Measurements from ENCODE around the gene SPACA6.
A peak's percentile ranks its signal among the peaks of the same experiment; 100 is the strongest.

SPACA6 gene

DNA sequence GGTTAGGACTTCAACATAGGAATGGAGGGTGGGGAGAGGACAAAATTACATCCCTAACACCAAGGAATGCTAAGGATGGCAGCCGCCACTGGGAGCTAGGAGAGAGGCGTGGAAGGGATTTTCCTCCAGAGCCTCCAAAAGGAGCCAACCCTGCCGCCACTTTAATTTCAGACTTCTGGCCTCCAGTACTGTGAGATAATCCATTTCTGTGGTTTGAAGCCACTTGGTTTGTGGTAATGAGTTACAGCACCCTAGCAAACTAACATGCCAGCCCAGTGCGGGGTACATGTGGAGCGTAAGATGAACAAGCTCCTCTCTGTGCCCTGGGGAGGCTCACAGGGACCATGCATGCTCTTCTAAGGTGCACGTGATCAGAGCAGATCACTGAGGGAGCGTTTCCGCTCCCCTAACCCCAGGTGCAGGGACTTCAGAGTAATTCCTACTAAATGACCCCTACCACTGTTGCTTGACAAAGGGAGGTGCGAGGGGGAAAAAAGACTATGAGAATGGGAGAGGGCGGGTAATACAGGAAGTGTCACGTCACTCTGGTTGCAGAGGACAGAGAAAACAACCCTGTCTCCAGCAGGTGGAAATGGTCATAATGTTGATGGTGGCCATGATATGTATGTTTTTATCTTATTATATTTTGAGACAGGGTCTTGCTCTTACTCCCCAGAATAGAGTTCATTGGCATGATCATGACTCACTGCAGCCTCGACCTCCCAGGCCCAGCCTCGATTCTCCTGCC lies 46.5 kb downstream of the SPACA6 start:
- DNase-seq: no peak

DNA sequence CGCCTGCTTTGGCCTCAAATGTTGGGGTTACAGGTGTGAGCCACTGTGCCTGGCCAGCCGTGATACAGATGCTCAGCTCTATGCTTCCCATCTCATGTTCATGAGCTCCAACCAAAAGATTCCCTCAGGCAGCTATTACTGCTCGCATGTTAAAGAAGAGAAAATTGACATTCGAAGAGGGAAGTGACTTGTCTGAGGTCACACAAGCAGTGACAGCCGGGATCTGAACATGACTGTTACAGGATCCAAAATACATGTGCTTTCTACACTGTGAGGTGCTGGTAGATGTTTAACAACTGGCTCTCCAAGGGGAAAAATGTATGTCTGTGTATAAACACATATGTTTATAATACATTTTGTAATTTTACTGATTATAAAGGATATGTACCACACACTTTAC lies 47.2 kb downstream of the SPACA6 start:
- DNase-seq: no peak

DNA sequence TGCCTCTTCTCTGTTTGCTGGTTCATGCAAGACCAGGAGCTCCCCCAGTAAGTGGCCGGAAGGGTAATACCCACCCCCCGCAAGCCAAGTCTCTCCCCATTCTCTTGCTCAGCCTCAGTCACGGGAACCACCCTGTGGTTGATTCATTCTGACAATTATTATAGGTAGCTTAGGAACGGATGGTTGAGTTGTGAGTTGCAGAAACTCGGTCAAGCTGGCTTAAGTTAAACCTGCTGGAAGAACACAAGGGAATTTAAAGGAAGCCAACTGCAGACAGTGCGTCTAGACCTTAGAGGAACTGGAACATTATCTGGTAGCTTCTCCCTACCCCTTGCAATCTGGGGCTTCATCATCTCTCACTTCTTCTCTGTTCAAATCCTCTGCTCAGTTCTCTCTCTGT lies 49.7 kb downstream of the SPACA6 start:
- DNase-seq: peak; percentile 93

DNA sequence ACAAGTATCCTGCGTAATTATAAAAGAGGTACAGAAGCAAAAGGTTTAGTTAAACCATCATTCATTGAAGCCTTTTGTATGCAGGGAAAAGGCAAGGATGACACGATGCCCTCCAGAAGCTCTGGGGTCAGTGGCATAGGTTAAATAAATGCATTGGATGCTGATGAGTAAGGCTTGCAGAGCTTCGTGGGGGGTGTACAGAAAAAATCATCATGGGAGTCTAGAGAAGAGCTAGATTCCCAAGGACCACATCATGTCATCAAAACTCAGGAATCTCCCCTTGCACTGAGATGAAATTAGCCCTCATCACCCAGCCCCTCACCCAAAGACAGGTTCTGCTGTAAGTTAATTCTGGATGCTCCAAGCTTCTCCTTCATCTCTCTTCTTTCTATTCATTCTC lies 50.3 kb downstream of the SPACA6 start:
- DNase-seq: peak; percentile 83

DNA sequence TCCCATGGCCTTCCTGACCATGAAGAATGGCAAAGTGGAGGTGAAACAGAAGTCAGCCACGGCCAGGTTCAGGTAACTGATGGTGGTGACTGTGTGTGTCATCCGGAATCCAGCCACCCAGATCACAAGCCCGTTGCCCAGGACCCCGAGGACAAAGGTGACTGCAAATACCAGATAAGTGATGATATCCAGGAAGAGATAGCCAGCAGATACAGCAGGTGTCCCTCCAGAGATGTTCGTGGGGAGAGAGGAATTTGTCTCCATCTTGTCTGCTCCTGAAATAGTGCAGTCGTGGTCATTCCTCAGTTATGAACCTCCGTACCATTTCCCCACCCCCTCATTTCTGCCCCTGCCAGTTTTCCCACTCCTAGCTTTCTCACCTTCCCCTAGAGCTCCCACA lies 53.6 kb downstream of the SPACA6 start:
- DNase-seq: no peak

DNA sequence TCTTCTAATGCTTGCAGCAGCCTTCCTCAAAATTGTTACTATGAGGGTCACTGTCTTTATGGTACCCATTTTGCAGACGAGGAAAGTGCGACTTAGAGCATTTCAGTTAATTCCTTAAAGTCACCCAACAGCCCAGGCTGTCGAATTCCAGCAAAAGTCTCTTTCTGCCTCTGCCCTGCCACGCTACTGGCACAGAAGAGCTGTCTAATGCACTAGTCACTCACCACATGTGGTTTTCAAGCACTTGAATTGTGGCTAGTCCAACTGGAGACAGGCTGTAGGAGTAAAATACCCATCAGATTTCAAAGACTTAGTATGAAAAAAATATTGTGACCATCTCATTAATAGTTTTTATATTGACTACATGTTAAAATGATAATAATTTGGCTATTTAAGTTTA lies 56.8 kb downstream of the SPACA6 start:
- DNase-seq: peak; percentile 60

DNA sequence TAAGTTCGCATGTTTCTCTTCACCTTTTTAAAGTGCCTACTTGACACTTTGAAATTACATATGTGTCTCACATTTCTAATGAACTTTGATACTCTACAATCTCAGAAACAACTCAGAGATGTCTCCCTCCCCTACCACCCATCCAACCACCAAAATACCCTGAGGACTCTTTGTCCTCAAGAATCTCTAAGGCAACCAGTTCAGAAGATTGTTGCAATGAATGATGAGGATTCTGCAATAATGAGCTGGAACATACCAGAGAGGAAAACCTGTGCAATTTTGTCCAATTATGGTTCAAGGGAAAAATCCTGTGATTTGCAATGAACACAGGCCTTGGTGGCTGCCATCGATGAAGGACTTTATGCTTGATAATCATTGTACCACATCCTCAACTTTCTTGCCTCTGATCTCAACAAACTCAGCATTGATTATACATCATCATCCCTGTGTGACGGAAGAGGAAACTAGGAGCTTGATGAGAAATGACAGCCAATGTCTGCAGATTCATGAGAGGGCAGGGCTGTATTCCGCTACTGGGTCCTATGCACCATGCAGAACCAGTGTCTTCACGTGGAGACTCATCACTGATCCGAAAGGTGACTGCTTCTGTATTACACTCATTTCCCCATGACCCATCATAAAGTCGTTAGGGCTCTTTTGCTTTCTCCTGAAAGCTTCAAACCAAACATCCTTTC lies 57.4 kb downstream of the SPACA6 start:
- DNase-seq: peak; percentile 39

DNA sequence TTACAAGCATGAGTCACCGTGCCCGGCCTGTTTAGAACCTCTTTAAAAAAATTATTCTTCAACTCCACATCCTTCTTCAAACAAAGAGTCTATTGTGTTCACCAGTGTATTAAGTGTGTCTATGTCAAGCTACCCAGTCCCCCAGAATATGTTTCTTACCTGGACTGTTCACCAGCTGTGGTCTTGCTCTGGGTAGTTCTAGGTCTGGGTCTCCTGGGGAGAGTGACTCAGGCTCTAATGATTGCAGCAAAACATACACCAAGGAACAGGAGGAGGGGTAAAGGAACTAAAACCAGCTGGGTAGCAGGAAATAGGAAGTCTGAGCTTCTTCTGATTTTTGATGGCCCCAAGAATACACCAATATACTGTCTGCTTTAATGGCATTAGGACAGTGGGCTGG lies 58.5 kb downstream of the SPACA6 start, which contains the start of gene FPR1:
Gene FPR1 (minus strand): TSS at position 224 of the 400 bp plus-strand sequence. CDS start 4,884 bp downstream, outside the sequence.
- peak; percentile 63 for DNase-seq

DNA sequence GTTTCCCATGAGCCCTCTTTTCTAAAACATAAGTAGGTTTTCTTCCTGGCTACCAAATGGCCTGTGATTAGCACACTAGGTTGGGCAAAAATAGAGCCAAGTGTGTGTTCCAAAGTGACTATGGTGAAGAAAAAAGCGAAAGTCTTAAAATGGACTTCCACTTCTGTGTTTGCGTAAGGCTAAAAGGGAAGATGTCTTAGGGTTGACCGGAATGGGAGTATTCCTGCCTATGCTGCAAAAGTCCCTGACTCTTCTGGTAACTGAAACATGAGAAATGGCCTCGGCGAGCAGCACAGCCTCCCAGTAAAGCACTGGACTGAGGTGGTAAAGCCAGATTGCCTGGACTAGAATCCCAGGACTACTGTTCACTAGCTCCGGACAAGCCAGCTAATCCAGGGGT lies 61.0 kb downstream of the SPACA6 start:
- no peak for DNase-seq

DNA sequence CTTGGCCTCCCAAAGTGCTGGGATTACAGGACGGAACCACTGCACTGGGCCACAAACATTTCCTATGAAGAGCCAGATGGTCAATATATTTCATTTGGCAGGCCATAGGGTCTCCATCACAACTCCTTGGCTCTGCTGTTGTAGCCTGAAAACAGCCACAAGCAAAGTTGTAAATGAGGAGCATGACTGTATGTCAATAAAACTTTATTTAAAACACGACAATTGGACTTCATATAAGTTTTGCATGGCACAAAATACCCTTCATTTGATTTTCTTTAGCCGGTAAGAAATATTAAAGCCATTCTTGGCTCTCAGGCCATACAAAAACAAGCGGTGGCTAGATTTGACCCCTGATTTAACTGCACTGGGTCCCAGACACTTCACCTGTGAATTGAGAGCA lies 61.6 kb downstream of the SPACA6 start:
- DNase-seq: no peak
